ENCODE data around the gene DDR2. TPM values are rescaled to one million over a fixed set of nuclear protein-coding genes. Genes with fewer than 3 reads are reported as not detected.

DDR2 gene
- total and polyA plus RNA-seq, 4 donors: 2.3 to 55.7 (median 17.6) TPM

DNA sequence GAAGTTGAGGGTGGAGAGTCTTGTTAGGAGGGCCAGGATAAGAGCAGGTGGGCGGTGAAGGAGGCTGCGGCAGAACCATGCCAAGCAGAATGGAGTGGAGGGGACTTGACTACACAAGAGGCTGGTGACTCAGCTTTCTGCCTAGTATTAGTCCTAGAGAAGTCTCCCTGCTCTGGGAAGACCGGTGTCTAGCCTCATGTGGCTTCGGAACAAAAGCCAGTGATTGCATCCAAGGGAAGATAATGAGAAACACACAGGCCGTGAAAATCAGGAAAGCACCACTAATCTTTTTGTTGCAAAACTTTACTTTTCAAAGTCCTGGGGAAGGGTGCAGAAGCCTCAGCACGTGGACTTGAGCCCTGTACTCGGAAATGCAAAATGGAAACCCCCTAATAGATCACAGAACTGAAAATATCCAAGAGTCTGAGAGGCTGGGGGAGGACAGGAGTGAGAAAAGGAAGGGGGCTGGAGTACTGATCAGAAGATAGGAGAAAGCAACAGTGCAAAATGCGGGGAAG, 31.4 kb downstream of the DDR2 start:
- Histone ChIP-seq H3K9ac (ENCODE audit: insufficient read depth in 1 of 2, low read length in 2 of 2) (no peak overlapping the region), H3K27ac (ENCODE audit: low read depth in 1 of 2, low read length in 1 of 2) (no peak overlapping the region), H3K36me3 (ENCODE audit: control insufficient read depth in 4 of 4, insufficient read depth in 4 of 4, low read length in 4 of 4) (no peaks in the 10 kb centered on the region), H3K4me1 (ENCODE audit: control insufficient read depth in 5 of 5, insufficient read depth in 5 of 5, low read length in 5 of 5) (peaks cover 0 to 18% (median 7%) of the 10 kb centered on the region in 5 donors), H3K4me3 (no peak overlapping the region), H3K27me3 (ENCODE audit: control insufficient read depth in 3 of 3, insufficient read depth in 3 of 3, low read length in 2 of 3) (no peaks in the 10 kb centered on the region), H3K9me3 (ENCODE audit: control insufficient read depth in 4 of 4, insufficient read depth in 3 of 4, low read length in 3 of 4) (no peaks in the 10 kb centered on the region)
- TF ChIP-seq, protein P1, sequence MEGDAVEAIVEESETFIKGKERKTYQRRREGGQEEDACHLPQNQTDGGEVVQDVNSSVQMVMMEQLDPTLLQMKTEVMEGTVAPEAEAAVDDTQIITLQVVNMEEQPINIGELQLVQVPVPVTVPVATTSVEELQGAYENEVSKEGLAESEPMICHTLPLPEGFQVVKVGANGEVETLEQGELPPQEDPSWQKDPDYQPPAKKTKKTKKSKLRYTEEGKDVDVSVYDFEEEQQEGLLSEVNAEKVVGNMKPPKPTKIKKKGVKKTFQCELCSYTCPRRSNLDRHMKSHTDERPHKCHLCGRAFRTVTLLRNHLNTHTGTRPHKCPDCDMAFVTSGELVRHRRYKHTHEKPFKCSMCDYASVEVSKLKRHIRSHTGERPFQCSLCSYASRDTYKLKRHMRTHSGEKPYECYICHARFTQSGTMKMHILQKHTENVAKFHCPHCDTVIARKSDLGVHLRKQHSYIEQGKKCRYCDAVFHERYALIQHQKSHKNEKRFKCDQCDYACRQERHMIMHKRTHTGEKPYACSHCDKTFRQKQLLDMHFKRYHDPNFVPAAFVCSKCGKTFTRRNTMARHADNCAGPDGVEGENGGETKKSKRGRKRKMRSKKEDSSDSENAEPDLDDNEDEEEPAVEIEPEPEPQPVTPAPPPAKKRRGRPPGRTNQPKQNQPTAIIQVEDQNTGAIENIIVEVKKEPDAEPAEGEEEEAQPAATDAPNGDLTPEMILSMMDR (IDR thresholded peaks at IDR 0.05; ENCODE audit: control extremely low read depth, extremely low read depth): no peak
- DNase-seq: no peak
- peak; percentile 80 for ATAC-seq (ENCODE audit: insufficient read depth, low FRiP score)
- WGBS, 2 donors: 44 to 58% methylated on average over 8 of the region's 8 CpGs

DNA sequence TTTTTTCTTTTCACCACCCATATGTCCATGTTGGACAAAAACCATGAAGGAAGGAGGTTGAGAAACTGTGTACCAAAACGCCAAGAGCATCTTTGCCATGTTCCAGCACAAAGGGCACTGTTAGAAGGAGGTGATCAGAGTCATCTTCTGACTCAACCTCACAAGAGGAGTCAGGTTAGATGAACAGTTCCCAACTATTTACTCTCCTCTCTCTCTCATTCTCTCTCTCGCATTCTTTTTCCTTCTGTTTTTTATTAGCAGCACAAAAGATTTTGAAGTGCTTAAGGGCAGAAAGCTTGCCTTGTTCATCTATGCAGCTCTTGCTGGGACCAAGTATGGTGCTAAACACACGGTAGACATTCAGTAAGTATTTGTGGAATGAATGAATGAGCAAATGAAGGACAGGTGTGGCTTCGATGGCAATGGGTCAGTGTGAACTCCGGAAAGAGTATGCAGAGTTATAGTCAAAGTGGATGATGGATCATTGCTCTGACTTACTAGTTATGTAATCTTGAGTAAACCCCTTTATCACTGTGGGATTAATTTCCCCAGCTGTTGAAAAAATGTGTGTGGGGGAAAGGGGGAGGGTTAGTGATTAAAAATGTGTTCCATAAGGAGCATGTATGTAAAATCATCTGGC, 33.9 kb downstream of the DDR2 start:
- Histone ChIP-seq H3K9ac (ENCODE audit: insufficient read depth in 1 of 2, low read length in 2 of 2) (no peak overlapping the region), H3K9me3 (ENCODE audit: control insufficient read depth in 4 of 4, insufficient read depth in 3 of 4, low read length in 3 of 4) (no peaks in the 10 kb centered on the region), H3K36me3 (ENCODE audit: control insufficient read depth in 4 of 4, insufficient read depth in 4 of 4, low read length in 4 of 4) (no peaks in the 10 kb centered on the region), H3K4me3 (no peak overlapping the region), H3K4me1 (ENCODE audit: control insufficient read depth in 5 of 5, insufficient read depth in 5 of 5, low read length in 5 of 5) (peaks cover 0 to 18% (median 7%) of the 10 kb centered on the region in 5 donors), H3K27ac (ENCODE audit: low read depth in 1 of 2, low read length in 1 of 2) (peak overlapping the region in 1 of 2 donors; percentile 1), H3K27me3 (ENCODE audit: control insufficient read depth in 3 of 3, insufficient read depth in 3 of 3, low read length in 2 of 3) (no peaks in the 10 kb centered on the region)
- peak in 1 of 3 donors; percentile 35 for DNase-seq
- WGBS, 2 donors: 75 to 84% methylated on average over 5 of the region's 5 CpGs
- TF ChIP-seq, protein P1 (IDR thresholded peaks at IDR 0.05; ENCODE audit: control extremely low read depth, extremely low read depth): no peak
- no peak for ATAC-seq (ENCODE audit: insufficient read depth, low FRiP score)

DNA sequence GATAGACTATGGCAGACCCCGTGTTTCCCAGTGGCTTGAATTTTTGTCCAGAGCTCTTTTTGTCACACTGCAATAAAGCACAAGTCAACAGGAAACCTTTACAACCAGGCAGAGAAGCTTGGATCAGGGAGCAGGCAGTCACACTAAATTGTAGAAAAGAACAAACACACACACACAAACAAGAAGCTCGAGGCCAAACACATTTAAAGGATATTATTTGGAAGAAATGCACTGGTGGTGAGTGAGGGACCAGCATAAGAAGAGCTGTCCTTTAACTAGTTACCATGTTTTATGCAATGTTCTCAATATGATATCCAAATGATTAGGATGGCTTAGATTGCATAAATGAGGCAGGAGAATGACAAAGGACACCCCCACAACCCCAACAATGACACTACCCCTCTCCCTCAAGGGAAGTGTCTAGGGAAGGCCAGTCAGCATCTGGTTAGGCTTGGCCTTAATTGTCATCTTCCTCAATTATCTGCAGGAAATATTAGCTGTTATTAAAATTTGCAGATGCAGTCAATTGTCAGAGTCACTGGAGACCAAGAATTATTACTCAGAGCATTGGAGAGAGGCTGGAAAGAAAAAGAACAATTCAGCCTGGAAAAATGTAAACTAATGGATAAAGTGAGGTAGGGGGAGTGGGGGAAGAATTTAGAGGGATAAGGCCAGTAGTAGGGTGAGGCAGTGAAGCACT, 35.3 kb downstream of the DDR2 start:
- 53 to 73% methylated on average over 2 of the region's 2 CpGs for WGBS, 2 donors
- no peak overlapping the region for H3K4me3 ChIP-seq
- TF ChIP-seq, protein P1 (IDR thresholded peaks at IDR 0.05; ENCODE audit: control extremely low read depth, extremely low read depth): no peak
- no peaks in the 10 kb centered on the region for H3K27me3 ChIP-seq (ENCODE audit: control insufficient read depth in 3 of 3, insufficient read depth in 3 of 3, low read length in 2 of 3)
- no peak for ATAC-seq (ENCODE audit: insufficient read depth, low FRiP score)
- no peaks in the 10 kb centered on the region for H3K9me3 ChIP-seq (ENCODE audit: control insufficient read depth in 4 of 4, insufficient read depth in 3 of 4, low read length in 3 of 4)
- no peak overlapping the region for H3K9ac ChIP-seq (ENCODE audit: insufficient read depth in 1 of 2, low read length in 2 of 2)
- no peaks in the 10 kb centered on the region for H3K36me3 ChIP-seq (ENCODE audit: control insufficient read depth in 4 of 4, insufficient read depth in 4 of 4, low read length in 4 of 4)
- H3K4me1 ChIP-seq (ENCODE audit: control insufficient read depth in 5 of 5, insufficient read depth in 5 of 5, low read length in 5 of 5): peaks cover 0 to 18% (median 12%) of the 10 kb centered on the region in 5 donors
- H3K27ac ChIP-seq (ENCODE audit: low read depth in 1 of 2, low read length in 1 of 2): no peak overlapping the region
- peak in 2 of 3 donors; percentile 30 to 36 for DNase-seq
